Activated naive CD4-positive, alpha-beta T cell treated with anti-CD3 and anti-CD28 coated beads, Interleukin-2, amount 50 U/mL, for 16 hours (primary cell): ENCODE results near the gene DARS1.
"Not testable (repeated sequence)": the region's sequence is repeated elsewhere in the genome, so short reads cannot be mapped to it uniquely, and the experiment has no call there.

ENCODE experiments used
- DNase-seq: peaks from one replicate; pipeline ENCODE4 v3.0.0-alpha.2; 2020

The DARS1 gene

DNA sequence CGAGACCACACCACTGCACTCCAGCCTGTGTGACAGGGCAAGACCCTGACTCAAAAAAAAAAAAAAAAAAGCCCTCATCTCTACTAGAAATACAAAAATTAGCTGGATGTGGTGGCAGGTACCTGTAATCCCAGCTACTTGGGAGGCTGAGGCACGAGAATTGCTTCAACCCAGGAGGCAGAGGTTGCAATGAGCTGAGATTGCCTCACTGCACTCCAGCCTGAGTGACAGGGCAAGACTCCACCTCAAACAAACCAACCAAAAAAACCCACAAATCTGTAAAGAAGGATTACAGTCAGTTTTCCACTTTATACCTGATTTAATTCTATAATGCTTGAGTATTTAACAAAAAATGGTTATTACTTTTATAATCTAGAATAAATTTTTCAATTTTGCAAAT lies 9.7 kb downstream of the DARS1 start:
- no peak for DNase-seq

DNA sequence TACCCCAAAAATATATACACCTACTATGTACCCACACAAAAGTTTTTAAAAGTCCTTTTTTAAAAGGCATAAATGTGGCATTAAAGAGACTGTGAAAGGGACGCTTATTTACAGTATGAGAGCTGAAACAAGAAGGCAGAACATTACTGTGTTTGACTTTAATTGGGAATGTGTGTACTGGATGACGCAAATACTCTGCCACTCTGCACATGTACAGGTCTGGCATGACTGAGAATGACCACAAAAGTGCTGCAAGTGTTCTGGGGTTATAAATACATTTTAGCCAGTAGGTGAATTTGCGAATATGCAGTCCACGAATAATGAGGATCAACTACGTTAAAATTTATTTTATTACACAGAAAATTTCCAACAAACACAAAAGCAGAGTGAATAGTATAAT lies 11.4 kb downstream of the DARS1 start:
- no peak for DNase-seq

DNA sequence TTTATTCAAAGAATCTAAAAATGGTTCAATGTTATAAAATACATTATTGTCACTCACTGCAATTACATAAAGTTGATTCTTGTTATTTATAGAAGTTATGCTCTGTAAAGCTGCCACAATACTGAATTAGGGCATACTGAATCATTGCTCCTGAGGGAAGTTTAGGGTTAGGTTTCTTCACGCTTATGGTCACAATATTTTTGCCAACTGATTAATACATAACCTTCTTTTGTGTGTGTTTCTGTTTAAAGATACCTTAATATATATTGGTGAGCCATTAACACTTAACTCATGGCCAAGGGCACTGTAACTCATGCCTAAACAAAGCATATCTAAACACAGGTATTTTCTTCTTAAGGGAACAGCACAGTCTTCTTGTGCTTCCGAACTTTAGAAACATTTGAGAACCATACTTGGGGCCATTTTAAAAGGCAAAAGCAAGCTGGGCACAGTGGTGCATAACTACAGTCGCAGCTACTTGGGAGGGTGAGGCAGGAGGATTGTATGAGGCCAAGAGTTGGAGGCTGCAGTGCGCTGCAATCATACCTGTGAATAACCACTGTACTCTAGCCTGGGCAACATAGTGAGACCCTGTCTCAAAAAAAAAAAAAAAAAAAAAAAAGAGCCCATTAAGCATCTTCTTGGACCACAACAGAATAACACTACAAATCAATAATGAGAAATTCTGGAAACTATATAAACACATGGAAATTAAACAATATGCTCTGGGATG lies 15.6 kb downstream of the DARS1 start:
- no peak for DNase-seq

DNA sequence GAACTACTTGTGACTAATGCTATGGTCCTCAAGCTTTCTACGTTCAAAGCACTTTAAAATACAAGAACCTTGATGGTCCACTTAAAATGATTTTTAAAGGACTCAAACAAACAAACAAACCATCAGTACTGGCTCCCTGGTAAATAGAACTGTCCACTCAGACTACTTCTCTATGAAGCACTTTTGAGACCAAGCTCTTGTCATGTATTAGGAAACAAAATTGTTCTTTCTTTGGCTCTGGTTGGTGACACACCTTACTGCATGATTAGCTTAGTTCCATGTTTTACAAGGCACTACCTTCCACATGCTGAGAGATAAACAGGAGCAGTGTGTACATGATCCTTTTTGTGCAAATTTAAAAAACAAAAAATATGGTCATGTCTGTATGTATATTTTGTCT lies 19.7 kb downstream of the DARS1 start:
- DNase-seq: no peak

DNA sequence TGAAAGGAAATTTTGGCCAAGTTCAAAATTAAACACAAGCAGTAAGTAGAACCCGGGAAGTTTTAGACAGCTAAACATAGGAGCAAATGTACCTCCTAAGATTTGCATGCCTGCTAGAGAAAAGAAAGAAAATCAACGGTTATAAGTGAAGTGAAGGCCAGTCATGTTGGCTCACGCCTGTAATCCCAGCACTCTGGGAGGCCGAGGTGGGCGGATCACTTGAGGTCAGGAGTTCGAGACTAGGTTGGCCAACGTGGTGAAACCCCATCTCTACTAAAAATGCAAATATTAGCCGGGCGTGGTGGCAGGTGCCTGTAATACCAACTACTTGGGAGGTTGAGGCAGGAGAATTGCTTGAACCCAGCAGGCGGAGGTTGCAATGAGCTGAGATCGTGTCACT lies 21.0 kb downstream of the DARS1 start:
- DNase-seq: not testable (repeated sequence)

DNA sequence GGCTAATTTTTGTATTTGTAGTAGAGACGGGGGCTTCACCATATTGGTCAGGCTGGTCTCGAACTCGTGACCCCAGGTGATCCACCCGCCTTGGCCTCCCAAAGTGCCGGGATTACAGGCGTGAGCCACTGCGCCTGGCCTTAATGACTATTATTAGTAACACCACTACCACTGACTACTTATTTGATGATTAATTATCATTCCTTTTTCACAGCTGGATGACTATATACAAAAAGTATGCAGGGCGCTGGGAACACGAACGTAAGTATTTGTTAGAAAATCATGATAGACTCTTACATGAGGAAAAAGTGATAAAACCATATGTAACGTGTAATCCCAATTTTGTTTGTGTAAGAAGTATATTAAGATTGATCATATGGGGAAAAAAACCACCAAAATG lies 21.6 kb downstream of the DARS1 start:
- no peak for DNase-seq

DNA sequence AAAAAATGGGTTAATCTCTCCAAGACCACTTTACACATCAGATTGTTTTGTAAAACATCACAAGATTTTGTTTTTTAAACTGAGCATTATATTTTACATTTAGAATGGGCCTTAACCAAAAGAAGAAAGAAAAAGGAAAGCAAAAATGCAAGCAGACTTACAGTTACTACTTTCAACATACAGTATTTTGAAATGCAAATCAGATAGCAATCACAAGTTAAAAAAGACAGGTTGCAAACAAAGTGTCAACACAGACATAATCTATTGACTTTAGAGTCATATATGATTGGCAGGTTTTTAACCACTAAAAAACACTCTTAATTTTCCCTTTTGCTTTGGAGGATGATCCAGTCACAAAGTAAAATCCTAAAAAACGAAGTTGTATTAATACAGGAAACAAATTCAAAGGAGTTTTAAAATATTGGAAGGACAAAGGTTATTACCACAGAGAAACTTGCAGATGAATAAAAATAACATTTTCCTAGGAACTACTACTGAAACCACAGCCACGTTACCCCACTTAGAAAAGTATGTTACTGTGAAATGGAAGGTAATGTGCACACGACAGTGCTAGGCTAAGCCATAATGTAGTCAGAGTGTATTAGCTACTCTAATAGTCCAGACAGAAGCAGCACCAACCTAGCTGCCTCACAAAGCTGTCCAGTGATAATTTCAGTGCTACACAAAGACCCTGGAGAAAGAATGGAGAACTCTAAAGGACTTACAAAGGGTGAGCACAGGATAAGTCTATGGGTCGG lies 22.9 kb downstream of the DARS1 start:
- no peak for DNase-seq

DNA sequence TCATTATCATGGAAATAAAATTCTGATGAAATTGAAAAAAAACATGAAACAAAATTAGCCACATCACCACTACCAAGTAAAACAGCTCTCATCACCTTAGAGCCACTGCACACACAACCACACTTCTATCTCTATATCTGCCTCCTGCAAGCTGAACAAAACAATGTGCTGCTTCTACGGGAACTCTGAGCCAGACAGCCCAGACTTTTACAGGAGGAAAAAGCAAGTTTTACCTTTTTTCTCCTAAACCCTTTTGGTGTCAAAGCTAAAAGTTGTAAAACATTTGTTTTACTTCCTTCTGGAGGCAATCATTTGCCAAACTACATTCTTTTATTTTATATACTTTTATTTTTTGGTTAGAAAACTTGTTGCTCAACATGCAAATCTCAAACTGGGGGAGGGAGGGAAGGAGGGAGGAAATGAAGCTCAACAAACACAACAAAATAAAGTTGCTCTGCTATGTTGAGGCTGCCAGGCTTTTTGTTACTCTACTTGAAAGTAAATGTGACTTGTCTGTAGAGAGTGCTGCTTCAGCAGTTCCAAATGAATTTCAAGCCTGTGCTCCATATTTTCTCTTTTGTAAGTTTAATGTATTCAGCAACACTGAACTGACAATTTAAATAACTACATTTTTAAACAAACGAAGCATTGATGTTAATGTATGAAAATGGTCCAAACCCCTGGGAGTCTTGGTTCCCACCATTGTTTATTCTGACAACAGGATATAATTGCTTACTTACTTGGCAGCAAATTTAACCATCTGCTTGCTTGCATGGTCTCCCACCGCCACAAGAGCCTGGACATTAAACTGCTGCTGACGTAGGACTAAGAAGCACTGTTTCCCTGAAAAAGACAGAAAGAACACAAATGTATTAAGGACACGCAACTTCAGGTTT lies 24.5 kb downstream of the DARS1 start:
- no peak for DNase-seq

DNA sequence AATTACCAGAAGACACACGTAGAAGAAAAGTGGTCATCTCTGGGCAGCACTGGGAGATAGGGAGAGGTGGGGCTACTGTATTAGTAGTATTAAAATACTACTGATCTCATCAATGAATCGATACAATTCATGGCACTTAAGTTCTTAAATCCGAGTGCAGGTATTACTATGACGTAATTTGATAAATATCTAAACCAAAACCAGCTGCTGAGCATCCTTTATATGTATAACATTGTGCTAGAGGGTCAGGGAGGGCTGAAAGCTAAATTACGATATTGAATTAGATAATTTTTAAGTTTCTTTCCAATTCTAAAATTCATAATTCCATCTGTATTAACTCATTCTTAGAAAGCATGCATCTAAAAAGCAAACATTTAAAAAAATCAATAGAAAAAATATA lies 25.3 kb downstream of the DARS1 start:
- DNase-seq: no peak

DNA sequence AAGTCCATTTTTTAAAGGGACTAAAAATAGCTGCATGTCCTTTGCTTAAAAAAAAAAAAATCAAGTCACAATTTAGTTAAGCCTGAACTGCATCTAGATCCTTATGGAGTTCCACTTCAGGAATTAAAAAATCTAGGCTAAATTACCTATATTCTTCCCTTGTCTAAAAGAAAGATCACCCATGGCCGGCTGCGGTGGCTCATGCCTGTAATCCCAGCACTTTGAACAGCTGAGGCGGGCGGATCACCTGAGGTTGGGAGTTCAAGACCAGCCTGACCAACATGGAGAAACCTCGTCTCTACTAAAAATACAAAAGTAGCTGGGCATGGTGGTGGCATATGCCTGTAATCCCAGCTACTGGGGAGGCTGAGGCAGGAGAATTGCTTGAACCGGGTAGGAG lies 26.5 kb downstream of the DARS1 start:
- not testable (repeated sequence) for DNase-seq

DNA sequence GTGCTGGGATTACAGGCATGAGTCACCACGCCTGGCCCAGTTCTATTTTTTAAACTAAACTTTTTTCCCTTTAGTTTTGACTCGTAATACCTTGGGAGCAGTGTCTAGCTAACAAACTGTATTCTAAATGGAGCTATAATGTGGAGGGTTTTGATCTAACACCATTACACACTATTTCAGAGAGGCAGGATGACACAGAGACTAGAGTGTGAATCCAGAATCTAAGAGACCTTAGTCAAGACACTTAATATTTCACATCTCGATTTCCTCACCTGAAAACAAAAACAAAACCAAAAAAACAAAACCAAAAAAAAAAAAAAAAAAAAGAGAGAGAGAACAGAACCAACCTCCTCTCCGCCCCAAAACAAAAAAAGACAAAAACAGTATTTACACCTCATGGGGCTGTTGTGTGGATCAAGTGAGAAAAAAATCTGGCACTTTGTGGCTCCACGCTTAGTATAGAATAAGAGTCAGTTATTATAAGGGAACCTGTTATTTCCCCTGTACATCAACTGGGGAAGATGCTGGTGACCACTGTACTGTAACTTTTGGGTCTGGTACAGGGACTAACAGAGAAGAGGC lies 31.3 kb downstream of the DARS1 start:
- no peak for DNase-seq

DNA sequence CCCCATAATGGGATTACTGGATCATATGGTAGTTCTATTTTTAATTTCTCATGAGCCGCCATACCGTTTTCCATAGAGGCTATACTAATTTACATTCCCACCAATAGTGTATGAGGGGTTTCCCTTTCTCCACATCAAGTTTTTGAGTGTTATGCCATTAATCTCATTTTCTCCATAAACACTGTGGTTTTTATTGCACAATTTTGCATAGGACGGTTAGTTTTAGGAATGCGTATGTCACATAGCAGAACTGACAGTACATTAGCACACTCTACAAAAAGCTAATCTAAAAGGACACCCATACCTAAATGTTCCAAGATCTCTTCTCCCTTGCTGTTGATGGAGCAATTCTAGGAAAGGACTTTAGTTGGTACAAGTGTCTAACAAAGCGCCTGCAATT lies 32.5 kb downstream of the DARS1 start:
- no peak for DNase-seq

DNA sequence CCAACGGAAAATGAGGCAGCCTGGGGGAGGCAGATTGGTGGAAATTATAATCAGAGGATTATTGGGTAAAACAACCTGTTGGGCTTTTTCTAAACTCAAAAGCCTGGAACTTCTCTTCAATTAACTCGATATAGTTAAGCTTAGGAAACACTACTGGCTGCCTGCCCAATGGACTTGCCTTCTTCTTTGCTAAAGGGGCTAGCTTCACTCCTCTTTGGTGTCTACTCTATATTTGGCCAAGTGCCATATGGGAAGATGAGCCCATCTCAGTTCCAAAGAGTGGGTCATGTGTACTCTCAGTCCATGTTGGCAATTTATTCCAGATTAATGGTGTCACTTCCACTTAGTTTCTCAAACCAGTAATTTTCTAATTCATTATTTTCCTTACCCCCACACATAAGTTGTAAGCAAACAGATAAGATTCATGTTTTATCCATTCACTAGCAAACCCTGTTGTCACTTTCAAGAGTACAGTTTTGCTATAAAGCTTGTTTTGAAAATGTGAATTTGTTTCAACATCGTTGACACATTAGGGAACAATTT lies 34.3 kb downstream of the DARS1 start:
- DNase-seq: no peak

DNA sequence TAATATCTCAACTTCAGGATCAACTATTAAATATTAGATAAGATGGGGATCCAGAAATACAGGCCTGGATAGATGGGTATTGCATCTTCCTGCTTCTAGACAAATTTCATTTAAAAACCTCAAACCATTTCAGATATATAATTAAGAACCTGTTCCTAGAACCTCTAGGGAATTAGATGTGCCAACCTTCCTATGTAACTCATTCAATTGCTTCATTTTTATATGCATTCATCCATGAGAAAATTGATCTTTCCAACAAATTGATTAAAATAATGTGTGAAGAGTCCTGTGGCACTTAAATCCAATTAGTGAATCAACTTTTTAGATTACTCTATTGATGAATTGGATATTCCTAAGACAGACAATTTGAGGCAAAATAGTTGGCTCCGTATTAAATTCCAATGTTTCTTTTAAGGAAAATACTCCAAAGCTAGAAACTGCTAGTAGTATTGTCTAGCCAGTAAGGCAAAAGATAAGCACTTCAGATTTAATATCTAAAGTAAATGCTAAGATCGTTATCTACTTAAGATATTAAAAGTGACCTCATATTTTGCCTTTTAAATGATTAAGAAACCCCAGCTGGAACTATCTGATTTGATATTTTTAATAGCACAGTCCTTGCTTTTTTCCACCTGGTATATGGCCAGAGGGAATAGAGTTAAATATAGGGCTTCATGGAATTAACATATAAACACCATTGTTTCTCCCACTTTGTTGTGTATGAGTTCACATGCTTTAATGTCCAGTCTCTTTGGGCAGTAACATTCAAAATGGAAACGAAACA lies 35.8 kb downstream of the DARS1 start:
- no peak for DNase-seq

DNA sequence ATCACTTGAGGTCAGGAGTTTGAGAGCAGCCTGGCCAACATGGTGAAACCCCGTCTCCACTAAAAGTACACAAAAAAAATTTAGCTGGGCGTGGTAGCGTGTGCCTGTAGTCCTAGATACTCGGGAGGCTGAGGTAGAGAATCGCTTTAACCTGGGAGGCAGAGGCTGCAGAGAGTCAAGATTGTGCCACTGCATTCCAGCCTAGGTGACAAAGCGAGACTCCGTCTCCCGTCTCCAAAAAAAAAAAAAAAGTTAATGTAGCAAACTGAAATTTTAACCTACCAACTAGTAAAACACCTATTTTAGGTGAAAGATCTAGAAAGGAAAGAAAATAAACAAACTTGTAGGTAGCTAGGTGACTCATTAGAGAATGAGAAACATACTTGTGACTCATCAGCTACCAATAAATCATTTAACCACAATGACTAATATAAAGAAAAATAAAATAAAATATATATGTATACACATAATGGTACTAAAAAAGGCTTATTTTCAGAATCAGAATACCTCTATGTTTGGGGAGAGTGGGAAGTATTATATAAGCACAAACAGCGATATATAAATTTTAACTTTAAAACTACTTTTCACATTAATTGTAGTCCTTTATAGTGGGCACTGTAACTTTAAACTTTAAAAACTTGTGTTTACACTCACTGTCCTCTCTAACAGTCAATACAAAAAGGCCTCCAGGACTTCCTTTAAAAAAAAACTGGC lies 36.6 kb downstream of the DARS1 start:
- DNase-seq: no peak

DNA sequence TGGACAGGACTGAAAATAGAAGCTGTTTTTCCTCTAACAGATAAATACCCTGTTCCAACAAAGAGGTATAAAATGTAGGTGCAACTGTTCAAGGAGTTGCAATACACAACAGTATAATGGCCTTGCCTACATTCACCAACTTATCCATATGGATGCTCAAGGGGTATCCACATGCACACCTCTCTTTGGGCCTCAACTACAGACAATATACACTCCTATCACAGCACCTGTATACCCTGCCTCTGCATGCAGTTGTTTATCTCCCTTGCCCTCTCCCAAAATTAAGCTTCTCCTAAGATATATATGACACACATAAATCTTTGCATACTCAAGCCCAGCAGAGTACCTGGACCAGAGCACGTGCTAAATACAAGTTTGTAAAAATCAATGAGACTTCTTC lies 37.3 kb downstream of the DARS1 start:
- DNase-seq: no peak

DNA sequence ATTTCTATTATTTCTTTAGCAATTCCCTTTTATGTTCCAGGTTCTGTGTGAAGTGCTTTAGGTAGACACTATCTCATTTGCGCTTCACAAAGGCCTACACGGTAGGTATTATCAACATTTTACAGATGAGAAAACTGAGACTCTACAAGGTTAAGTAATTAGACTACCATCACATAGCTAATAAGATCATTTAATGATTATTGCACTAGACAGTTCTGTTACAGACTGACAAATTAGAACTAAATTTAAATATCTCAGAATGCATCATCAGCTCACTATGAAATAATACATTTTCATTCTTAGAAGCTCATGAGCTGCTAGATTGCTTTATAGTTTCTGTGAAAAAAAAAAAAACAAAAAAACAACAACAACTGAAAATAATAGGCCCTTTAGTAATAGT lies 37.9 kb downstream of the DARS1 start:
- no peak for DNase-seq

DNA sequence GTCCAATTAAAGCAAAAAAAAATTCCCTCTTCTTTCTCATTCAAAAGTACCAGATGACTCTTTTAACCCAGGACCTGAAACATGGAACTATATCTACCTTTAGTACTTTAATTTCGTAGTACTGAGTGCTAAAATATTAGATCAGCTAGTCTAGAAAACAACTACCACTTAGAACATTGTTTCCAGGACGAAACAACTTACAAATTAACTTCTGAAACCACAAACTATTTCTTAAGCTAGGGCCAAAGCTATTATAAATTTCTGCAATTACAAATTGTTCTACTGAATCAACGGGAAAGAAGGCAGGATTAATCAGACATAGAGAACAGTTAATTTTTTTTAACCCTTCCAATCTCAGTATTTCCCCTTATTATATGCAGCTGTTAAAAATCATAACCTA lies 39.9 kb downstream of the DARS1 start:
- DNase-seq: no peak

DNA sequence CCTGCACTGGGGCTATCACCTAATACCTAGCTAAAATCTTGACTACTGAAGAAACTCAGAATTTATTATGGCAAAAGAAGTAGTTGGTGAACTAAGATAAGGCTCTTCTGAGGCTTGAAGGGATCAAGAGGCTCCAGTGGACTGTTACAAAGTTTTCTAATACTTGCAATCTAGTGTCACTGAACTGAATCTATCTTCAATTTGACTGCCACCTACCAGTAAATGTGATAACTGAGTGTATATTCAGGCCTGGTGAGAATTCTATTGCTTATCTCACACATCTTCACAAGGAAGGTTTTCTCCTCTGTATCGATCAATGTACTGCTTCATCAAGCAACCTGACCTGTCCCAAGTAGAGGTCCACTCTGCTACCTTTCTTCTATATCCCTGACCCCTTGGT lies 40.8 kb downstream of the DARS1 start:
- no peak for DNase-seq

DNA sequence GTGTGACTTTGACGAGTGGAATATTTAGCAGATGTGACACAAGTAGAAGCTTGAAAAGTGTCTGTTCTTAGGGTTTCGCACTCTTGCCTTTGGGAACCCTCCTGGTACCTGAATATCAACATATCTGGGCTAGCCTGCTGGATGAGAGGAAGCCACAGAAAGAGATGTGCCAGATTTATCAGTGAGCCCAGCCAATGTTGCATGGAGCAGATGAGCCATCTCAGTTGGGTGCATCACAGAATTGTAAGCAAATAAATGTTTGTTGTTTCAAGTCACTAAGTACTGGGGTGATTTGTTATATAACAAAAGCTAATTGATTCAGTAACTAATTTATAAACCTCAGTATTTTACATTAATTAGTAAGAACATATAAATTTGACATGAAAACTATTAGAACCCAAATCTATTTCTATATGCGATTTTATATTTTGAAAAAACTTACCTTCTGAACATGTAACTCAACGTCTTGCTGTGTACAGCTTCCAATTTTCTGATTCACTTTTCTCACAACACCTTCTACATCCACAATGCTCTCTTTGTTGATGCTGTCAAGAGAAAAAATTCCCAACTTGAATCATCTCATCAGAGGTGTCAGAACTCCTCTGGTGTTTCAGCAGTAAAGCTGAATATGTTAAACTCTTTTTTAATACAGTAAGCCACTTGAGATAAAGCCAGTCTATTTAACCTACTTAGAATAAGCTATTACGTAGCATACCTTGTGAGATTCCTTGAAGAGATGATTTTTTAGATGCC lies 42.3 kb downstream of the DARS1 start:
- DNase-seq: no peak

DNA sequence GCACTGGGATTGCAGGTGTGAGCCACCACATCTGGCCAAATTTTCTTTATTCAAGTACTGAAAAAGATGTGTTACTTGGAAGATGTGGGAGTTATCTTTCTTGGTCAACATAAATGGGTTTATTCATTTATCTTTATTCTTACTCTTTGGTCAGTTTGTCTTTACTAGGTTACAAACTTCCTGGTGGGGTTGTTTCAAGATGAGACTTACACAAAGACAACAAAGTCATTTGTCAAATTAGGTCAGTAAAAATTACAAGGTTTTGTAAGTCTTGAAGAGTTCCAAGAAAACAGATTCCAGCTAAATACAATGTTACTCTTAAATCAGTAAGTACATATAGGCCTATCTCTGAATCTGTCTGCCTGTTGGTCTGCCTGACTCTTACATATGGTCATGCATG lies 48.9 kb downstream of the DARS1 start:
- DNase-seq: no peak
